Measurements from ENCODE around the gene ALAS2.

ALAS2 gene

GRCh38 chrX:55008571-55009358 is 22.0 kb downstream of the ALAS2 start:
- Histone ChIP-seq H3K9me3 (no peaks in the 10 kb centered on the region), H3K4me1 (no peaks in the 10 kb centered on the region), H3K27me3 (no peaks in the 10 kb centered on the region), H3K4me3 (ENCODE audit: low read depth, low read length) (no peak overlapping the region), H3K36me3 (no peaks in the 10 kb centered on the region; the same call in 1 of the 2 replicates)
- no peak for DNase-seq
- TF ChIP-seq, protein P1, sequence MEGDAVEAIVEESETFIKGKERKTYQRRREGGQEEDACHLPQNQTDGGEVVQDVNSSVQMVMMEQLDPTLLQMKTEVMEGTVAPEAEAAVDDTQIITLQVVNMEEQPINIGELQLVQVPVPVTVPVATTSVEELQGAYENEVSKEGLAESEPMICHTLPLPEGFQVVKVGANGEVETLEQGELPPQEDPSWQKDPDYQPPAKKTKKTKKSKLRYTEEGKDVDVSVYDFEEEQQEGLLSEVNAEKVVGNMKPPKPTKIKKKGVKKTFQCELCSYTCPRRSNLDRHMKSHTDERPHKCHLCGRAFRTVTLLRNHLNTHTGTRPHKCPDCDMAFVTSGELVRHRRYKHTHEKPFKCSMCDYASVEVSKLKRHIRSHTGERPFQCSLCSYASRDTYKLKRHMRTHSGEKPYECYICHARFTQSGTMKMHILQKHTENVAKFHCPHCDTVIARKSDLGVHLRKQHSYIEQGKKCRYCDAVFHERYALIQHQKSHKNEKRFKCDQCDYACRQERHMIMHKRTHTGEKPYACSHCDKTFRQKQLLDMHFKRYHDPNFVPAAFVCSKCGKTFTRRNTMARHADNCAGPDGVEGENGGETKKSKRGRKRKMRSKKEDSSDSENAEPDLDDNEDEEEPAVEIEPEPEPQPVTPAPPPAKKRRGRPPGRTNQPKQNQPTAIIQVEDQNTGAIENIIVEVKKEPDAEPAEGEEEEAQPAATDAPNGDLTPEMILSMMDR (IDR thresholded peaks at IDR 0.05; ENCODE audit: low read depth, low read length) = no peak

- no peak overlapping the region for H3K4me3 ChIP-seq (ENCODE audit: low read depth, low read length)
- TF ChIP-seq, protein P1 (IDR thresholded peaks at IDR 0.05; ENCODE audit: low read depth, low read length) = no peak
- H3K4me1 ChIP-seq = no peaks in the 10 kb centered on the region
- DNase-seq = no peak
- no peaks in the 10 kb centered on the region for H3K9me3 ChIP-seq
- peaks cover 6% of the 10 kb centered on the region for H3K36me3 ChIP-seq
- no peaks in the 10 kb centered on the region for H3K27me3 ChIP-seq
Measured at GRCh38 chrX:55007656-55008055, 23.1 kb downstream of the ALAS2 start.

DNA sequence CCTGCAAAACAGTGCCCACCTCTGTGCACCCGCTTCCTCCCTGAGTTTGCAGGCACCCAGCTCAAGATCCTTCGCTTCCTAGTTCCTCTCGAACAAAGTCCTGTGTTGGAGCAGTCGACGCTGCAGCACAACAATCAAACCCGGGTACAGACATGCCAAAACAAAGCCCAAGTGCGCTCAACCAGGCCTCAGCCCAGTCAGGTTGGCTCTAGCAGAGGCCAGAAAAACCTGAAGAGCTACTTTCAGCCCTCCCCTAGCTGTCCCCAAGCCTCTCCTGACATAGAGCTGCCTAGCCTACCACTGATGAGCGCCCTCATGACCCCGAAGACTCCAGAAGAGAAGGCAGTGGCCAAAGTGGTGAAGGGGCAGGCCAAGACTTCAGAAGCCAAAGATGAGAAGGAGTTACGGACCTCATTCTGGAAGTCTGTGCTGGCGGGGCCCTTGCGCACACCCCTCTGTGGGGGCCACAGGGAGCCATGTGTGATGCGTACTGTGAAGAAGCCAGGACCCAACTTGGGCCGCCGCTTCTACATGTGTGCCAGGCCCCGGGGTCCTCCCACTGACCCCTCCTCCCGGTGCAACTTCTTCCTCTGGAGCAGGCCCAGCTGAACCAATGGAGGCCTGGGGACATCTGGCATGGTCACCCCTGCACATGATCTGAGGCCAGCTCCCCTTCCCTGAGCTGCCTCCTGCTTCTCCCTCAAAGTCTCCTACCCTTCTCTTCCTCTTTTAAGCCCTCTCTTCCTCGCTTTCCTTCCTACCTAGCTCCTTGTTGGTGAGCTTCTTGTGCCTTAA is 23.8 kb downstream of the ALAS2 start:
- Histone ChIP-seq H3K27me3 (no peaks in the 10 kb centered on the region), H3K4me3 (ENCODE audit: low read depth, low read length) (no peak overlapping the region), H3K36me3 (peaks cover 6% of the 10 kb centered on the region), H3K9me3 (no peaks in the 10 kb centered on the region), H3K4me1 (no peaks in the 10 kb centered on the region)
- DNase-seq = no peak
- TF ChIP-seq, protein P1 (IDR thresholded peaks at IDR 0.05; ENCODE audit: low read depth, low read length) = no peak

DNA sequence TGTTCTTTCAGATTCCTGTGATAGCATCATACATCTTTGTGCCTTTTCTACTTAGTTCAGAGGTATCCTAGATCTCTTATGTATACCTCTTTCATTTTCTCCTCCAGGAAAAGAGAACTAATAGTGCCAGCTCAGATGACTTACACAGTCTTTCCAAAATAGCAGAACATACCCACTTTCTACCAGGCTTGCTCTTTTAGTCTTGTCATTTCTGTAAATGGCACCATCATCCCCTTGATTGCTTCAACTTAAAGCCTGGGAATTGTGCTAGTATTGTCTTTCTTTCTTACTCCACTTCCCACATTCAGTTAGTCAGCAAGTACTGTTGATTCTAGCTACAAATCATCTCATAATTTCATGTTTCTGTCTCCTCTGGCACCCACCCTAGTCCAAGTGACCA is 25.5 kb downstream of the ALAS2 start:
- Histone ChIP-seq H3K9me3 (no peaks in the 10 kb centered on the region), H3K4me1 (no peaks in the 10 kb centered on the region), H3K4me3 (ENCODE audit: low read depth, low read length) (no peak overlapping the region), H3K36me3 (peaks cover 6% of the 10 kb centered on the region), H3K27me3 (no peaks in the 10 kb centered on the region)
- TF ChIP-seq, protein P1 (IDR thresholded peaks at IDR 0.05; ENCODE audit: low read depth, low read length) = no peak
- no peak for DNase-seq

DNA sequence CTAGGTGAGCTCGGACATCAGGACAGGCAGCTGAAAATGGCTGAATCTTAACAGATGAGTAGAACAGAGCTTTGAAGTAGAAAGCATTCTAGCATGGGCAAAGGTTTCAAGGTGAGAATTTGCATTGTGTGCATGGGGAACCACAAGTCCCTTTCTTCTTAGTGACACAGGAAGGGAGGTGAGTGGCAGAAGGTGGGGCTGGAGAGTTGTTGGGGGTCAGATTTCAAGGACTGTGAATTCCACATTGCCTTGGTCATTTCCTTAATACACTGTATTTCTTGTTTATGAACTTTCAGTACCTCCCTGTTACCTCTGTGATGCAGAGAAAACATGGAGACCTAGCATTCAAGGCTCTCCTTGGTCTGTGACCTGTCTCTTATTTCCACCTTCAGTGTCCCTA is 26.5 kb downstream of the ALAS2 start:
- no peaks in the 10 kb centered on the region for H3K9me3 ChIP-seq
- no peak overlapping the region for H3K4me3 ChIP-seq (ENCODE audit: low read depth, low read length)
- DNase-seq = no peak
- peaks cover 6% of the 10 kb centered on the region for H3K36me3 ChIP-seq
- no peaks in the 10 kb centered on the region for H3K27me3 ChIP-seq
- H3K4me1 ChIP-seq = no peaks in the 10 kb centered on the region
- TF ChIP-seq, protein P1 (IDR thresholded peaks at IDR 0.05; ENCODE audit: low read depth, low read length) = no peak

All from BE2C (cell line).